ENCODE measurements around the gene MAD2L1BP.
A peak's percentile ranks its signal among the peaks of the same experiment; 100 is the strongest.

MAD2L1BP gene

DNA sequence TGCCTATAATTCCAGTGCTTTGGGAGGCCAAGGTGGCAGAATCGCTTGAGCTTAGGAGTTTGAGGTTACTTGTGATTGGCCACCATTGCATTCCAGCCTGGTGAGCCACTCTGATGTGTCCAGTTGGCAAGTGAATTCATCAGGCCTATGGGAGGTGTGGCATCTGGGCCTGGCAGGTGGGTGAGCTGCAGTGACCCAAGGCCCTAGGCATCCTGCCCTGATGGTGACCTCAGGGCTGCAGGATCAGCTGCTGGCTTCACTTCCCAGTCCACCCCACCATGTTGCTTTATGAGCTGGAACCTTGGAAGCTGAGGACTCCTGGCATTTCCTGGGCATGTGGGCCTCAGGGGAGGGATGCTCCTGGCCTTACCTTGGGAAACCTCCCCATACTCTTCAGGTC is 29.7 kb downstream of the MAD2L1BP start:
- DNase-seq (ENCODE audit: low read depth in 2 of 3, low spot score in 2 of 3): no peak

DNA sequence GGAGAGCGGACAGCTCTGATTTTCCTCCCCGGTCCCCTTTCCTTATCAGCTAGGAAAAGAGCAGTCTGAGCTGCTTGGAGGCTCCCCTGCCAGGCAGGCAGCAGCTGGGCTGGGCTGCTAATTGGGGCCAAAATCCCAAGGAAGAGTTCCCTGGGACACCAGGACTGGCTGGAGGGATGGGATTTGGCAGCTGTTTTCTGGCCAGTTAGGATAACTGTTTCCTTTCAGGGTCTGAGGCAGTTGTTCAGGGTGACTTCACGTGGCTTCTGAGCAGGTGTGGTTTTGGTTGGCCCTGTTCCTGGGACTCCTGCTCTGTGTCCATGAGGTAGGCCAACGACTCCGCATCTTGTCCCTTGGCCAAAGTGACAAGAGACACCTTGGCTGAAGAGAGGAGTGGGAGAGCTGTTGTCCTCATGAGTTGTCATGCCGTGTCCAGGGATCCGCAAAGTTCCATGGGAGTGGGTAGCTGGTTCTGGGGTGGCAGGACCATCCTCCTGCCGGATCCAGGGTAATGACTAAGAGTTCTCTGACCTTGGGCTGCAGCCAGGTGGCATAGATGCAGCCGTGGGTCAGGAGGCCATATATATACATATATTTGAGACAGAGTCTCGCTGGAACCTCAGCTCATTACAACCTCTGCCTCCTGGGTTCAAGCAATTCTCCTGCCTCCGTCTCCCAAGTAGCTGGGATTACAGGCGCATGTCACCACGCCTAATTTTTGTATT is 30.7 kb downstream of the MAD2L1BP start:
- DNase-seq (ENCODE audit: low read depth in 2 of 3, low spot score in 2 of 3): no peak

DNA sequence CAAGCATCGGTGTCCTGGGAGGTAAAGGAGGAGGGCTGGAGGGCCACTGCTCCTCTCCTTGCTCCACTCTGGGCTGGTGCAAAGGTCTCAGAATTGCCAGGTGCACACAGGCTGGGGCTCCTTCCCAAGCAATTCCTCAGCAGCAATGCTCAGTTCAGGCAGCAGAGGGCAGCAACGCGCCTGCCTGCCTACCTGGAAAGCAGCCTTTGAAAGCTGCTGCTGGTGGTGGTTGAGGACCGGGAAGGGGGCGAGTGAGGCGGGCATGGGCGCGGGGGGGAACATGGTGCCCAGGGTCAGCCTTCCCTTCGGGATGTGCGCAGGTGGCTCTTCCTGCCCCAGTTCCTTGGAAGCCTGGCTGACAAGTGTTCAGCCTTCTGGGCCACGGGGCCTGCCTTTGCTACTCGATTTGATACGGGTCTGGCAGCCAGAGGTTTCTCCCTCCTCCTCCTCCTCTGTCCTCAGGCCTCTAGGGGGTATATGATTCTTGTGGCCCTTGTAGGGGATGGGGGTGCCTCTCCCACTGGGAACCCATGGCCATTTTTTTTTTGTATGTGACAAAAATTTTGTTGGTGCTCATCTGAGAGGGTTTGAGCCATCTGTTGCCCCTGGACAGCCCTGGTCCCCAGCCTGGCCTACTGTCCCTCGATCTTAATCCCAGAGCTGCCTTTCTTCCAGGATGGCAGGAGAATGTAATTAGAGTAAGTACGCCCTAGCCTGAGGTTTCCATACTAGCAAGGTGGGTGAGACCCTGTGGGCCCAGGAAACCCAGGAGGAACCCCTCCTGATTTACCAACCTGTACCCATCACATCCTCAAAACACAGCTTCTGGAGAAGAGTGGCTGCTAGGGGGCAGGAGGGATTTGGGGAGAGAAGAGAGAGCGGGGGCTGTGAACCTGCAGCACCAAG is 31.9 kb downstream of the MAD2L1BP start:
- DNase-seq (ENCODE audit: low read depth in 2 of 3, low spot score in 2 of 3): peak; percentile 31 to 81 (median 58)

DNA sequence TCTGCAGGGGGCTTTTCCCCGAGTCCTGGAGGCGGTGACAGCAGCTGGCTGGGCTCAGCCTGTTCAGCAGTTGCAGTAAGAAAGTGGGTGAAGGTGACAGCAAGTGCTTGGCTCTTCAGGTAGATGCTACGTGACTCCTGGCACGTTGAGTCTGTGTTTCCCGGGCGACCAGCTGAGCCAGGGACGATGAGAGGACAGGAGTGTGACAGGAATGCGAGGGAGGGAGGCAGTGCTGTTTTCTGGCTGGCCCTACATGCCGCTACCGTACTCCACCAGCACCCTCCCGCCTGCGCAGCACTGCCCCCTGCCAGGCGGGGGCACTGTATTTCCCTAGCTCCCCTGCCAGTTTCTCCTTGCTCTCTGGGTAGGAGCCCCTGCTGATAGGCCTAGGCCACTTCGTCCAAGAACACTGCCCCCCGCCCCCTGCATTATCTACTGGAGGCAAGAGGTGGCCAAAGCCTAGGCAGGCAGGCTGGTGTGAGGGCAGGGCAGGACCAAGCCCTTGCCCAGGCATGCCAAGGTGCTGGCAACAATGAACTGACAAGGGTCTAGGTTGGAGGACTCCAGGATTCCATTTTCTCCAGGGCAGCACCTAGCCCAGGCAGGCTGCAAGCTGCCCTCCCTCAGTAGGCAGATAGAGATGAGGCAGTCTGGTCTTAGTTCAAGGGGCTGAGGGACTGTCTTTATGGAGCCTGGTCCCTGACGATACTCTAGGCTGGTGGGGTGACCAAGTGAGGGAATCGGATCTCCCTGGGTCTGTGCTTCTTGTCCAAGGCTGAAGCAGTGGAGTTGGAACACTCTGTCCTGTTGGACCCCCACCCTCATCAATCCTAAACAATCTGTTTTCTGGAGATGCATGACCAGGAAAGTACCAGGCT is 32.8 kb downstream of the MAD2L1BP start:
- DNase-seq (ENCODE audit: low read depth in 2 of 3, low spot score in 2 of 3): peak in 2 of 3 experiments; percentile 24 to 48

DNA sequence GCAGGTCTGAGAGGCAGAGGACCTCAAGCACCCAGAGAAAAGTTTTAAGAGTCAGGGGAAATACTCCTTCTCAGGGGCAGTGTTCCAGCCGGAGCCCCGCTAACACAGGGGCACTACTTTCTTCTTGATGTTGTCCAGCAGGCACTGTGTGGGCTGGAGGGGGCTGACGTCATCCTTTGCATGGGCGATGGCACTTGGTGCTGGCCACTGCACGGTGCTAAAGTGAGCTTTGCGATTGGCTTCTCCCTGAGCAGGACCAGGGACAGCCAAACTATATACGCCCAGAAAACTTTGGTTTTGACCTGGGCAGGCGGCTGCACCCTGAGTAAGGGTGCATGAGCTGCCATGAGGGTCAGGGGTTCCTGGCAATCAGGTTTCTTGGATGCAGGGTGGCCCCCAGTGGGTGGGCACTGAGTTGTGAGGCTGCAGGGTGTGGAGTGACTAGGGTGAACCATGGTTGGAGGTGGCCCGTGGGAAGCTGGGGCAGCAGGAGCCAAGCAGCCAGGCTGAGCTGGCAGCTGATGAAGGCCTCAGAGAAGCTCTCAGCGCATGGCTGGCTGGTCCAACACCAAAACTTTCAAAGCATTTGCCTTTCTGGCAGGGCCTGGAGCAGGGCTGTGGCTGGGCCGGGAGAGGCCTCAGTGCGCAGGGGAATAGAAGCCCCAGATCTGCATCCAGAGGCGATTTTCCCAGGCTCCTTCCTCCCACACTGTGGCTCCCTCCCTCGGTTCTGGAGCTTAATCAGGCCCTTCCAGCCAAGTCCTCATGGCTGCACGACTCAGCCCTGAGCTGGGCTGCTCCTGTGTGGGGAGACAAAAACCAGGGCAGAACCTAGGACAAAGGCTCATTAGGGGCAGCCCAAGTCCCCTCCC is 33.6 kb downstream of the MAD2L1BP start:
- no peak for DNase-seq (ENCODE audit: low read depth in 2 of 3, low spot score in 2 of 3)

DNA sequence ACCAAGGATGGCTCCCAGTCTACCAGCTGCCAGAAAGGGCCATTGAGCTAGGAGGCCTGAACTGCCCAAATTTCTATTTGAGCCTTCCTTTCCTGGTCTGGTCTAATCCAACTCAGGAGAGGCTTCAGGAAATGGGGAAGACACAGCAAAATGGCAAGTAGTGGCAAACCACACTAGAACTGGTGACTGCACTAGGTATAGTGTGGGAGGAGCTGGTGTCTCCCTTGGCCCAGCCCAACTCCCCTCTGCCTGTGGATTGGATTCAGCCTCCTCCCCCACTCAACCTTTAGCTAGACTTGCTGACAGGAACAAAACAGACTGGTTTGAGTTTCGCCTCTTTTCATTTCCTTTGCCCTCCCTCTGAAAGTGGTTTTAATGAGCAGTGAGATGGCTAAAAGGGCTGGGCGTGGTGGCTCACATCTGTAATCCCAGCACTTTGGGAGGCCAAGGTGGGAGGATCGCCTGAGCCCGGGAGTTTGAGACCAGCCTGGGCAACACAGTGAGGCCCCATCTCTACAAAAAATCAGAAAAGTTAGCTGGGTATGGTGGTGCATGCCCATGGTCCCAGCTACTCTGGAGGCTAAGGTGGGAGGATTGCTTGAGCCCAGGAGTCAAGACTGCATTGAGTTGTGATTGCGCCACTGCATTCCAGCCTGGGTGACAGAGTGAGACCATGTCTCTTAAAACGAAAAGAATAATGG is 34.4 kb downstream of the MAD2L1BP start:
- DNase-seq (ENCODE audit: low read depth in 2 of 3, low spot score in 2 of 3): no peak

DNA sequence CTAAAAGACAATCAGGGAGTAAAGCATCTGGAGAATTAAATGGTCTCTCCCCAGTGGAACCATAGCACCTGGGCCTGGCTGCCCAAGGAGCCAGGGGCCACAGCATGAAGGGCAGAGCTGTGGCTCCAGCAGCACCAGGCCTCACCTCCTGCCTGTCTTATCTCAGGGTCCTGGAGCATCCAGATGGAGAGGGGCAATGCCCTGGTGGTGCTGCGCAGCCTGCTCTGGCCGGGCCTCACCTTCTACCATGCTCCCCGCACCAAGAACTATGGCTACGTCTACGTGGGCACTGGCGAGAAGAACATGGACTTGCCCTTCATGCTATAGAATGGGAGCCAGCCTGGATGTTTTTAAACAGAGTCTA is 35.0 kb downstream of the MAD2L1BP start:
- DNase-seq (ENCODE audit: low read depth in 2 of 3, low spot score in 2 of 3): no peak

DNA sequence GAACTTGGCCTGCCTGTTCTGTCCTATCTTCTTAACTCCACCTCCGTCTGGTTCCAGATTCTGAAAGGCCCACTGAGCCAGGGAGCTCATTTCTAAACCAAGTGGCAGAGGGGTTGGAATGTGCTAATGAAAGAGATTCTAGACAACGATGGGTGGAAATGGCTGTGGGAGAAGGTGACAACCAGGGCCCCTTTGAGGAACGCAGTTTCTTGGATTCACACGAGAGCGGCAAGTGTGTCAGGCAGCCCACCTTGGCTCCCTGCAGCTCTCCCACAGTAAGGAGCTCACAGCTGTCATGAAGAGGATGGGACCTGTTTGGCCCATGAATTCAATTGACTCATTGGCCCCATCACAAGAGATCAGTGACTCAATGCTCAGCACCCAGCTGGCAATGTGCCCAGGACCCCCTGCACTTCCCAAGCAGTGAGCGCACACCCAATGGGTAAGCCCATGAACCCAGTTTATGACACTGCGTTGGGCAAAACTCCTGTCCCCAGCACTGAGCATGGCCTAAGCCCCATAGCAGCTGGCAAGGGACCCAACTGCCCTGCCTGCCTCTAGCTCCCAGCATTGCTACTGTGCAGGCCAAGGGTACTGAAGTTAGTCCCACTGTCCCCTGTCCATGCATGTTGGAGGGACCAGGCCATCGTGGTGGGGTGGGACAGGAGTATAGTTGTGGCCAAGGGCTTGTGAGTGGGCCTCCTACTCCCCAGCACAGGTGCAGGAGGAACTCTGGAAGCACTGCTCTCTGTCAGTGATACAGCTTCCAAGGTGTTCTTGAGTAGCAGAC is 35.6 kb downstream of the MAD2L1BP start:
- DNase-seq (ENCODE audit: low read depth in 2 of 3, low spot score in 2 of 3): no peak

DNA sequence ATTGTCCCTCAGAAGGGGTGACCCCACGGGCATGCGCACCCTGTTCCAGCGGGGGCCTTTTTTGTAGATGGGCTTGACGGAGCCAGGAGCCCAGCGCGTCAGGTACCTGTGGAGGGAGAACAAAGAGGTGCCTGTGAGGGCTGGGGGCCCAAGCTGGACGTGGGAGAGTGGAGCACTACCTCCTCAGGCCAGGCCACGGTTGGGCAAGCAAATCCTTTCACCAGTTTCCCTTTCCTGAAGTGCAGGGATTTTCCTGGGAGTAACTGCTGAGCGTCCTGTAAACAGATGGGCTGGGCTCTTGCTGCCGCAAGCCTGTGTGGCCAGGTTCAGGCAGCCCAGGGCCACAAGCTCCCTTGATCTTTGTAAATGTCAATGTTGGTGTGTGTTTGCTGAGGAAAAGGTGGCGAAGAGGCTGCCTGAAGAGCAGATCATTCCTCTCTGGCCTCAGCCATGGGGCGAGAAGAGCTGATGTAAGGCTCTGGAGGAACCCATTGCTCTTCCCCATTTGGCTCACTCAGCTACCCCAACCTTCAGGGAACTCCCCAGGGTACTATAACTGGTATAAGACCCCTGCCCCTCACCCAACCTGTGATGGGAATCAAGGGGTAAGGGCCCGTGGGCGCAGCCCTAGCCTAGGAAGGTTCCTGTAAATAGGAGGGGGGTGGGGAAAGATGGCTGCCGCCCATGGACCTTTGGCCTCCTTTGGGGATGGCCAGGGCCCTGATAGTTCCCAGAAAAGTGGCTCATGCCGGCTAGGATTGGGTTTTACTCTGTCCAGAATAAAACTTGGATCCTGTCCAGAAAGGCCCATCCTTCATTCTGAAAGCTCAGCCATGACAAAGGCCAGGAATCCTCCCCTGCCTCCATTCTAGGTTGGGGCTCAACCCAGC is 36.4 kb downstream of the MAD2L1BP start:
- DNase-seq (ENCODE audit: low read depth in 2 of 3, low spot score in 2 of 3): no peak

DNA sequence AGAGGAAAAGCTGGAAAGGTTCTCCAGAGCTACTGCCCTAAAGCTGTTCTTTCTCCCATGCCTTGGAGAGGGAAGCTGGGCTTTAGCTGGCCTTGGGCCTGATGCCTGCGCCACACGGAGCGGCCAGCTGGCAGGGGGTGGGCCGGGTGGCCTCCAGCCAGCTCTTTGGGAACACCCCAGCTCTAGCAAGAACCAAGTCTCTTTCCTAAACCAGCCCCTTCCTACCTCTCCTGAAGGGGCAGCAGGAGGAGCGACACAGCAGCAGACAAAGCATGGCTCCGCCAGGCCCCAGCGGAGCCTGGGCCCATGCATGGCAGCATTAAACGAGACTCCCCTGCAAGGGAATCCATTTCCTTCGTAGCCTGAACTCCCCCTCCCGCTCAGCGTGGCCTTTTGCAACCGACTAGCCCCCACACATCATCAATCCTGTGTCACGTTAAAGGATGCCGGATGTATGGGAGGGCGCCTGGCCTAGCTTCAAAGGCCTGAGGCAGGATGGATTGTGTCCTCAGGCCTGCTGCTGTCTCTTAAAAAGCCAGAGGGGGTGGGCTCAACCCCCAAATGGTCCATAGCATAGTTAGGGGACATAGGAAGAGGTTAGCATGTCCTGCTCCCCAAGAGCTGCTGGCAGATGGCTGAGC is 37.9 kb downstream of the MAD2L1BP start:
- no peak for DNase-seq (ENCODE audit: low read depth in 2 of 3, low spot score in 2 of 3)

DNA sequence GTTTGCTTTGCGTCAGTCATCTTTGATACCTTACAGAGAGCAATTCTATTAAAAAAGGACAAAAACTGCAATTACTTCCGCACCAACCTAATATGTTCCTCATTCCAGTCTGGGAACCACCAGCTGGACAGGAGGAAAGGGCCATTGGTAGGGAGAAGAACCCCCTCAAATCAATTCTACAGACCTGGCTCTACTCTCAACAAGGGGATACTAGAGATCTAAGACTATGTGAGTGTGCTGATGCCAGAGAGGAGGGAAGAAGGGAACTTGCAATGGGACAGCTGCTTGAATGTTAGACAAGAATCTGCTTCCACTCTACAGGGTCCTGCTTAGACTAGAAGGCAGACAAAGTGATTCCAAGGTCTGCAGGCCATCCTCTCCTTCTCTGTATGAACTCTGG is 38.7 kb downstream of the MAD2L1BP start:
- no peak for DNase-seq (ENCODE audit: low read depth in 2 of 3, low spot score in 2 of 3)

DNA sequence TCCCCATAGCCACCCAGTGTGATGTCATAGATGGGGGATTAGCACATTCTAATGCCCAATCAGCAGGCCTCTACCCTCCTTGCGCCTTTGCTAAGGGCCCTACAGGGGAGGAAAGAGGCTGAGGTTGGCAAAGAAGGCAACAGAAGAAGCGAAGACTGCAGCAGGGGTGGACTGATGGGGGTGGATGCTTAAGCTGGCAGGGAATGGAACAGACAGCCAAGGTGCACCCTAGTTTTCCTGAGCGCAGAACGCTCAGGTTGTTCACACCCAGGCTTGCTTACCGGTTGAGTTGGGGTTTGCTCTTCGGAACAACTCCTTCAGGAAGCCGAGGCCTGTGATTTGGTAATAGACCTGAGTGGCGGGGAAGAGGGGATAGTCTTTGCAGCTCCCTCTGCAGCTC is 39.3 kb downstream of the MAD2L1BP start:
- no peak for DNase-seq (ENCODE audit: low read depth in 2 of 3, low spot score in 2 of 3)

DNA sequence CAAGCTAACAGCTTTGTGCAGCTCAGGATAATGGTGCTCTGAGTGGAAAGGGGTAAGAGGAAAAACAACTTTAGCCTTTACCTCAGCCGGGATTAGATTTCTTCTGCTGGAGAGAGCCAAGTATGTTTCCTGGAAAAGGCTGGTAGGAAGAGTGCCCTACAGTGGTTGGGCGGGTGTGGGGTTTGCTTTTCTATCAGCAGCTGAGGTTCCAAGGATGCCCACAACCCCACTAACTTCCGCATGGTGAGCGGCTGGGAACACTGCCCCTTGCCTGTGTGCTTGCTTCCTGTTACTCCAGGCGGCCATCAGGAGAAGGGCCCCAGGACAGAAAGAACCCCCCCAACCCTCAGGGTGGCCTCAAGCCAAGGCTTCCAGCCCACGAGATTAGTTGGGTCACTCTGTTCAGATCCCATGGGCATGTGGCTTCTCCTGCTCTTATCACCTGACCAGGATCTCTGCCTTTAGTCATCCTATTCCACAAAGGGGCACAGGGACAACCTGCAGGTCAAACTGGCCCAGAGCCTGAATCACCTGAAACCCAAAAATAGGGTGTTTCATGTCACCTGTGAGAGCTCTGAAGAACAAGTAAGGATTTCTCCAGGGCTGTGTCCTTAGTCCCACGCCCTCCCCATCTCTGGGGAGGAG is 41.4 kb downstream of the MAD2L1BP start:
- DNase-seq (ENCODE audit: low read depth in 2 of 3, low spot score in 2 of 3): no peak

DNA sequence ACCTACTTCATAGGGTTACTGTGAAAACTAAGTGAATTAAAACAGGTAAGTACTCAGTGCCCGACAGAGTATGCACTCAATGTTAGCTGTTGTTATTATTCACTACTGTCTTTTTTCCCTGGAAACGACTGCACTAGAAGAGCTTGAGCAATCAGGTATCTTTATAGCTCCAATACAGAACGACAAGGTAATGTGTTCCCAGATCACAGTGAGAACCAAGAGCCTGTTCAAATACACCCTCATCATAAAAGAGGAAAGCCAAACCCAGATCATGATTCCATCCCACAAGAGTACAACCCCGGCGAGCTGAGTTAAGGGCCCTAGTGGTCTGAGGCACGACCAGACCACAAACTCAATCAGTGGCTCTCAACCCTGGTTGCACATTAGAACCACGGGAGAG is 42.1 kb downstream of the MAD2L1BP start:
- DNase-seq (ENCODE audit: low read depth in 2 of 3, low spot score in 2 of 3): no peak

DNA sequence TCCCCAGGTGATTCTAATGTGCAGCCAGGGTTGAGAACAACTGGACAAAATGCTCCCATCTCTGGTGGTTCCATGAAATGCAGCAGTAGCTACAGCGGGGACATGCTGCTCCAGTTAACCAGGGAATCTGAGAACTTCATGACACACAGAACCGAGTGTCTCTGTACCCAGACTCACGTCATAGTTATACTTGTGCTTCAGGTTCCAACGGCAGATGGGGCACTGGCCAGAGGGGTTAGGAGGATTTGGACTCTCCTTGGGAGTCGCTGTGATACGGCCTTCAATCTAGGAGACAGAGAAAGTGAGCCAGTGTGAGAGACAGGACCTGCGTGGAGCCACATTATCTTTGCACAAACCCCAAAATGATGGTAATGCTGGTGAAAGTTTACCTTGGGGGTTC is 42.7 kb downstream of the MAD2L1BP start:
- DNase-seq (ENCODE audit: low read depth in 2 of 3, low spot score in 2 of 3): no peak

DNA sequence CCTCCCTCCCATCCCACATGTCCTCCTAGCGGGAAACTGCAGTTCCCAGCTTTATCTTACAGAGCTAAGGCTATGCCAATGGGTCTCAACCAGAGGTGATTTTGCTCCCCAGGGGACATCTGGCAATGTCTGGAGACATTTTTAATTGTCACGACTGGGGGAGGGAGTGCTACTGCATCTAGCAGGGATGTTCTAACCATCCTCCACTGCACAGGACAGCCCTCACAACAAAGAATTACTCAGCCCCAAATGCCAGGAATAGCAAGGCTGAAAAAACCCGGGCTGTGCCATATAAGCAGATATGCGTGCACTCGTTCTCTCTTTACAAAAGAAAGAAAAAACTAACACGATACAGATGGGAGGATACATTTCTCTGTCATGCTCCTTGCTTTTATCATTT is 43.4 kb downstream of the MAD2L1BP start:
- no peak for DNase-seq (ENCODE audit: low read depth in 2 of 3, low spot score in 2 of 3)
